Stimulated activated CD4-positive, alpha-beta T cell treated with anti-CD3 and anti-CD28 coated beads, Interleukin-12 subunit alpha, Interleukin-12 subunit beta, amount 100 ng/mL, for 48 hours (primary cell): ENCODE results near the gene CNKSR2.

ENCODE experiments used
- DNase-seq, 3 donors: peaks; one replicate each; pipeline ENCODE4 v3.0.0-alpha.2; 2020; ENCODE audit warnings: low read depth in 2 of 3, low spot score in 1 of 3

CNKSR2 gene

GRCh38 chrX:21662761-21663160, 288.5 kb downstream of the CNKSR2 start:
- DNase-seq = no peak

DNA sequence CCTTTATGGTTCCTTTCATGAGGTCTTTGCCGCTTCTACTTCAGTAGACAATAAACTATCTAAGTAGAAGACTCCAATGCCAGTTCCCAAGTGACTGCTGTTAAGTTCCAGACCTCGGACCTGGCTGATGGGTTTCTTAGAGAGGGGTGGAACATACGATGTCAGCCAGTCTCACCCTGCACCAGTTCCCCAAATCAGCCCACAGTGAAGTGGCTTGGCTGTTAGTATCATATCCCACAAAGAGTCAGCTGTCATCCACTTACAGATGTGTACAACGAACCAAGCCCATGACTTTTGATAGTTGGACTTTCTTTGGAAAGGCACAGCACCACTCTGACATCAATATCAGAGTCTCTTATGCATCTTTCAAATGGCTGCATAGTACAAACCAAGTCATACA, 292.0 kb downstream of the CNKSR2 start:
- no peak for DNase-seq

- DNase-seq = no peak
These were observed 292.5 kb downstream of the CNKSR2 start for GRCh38 chrX:21666679-21667078.

DNA sequence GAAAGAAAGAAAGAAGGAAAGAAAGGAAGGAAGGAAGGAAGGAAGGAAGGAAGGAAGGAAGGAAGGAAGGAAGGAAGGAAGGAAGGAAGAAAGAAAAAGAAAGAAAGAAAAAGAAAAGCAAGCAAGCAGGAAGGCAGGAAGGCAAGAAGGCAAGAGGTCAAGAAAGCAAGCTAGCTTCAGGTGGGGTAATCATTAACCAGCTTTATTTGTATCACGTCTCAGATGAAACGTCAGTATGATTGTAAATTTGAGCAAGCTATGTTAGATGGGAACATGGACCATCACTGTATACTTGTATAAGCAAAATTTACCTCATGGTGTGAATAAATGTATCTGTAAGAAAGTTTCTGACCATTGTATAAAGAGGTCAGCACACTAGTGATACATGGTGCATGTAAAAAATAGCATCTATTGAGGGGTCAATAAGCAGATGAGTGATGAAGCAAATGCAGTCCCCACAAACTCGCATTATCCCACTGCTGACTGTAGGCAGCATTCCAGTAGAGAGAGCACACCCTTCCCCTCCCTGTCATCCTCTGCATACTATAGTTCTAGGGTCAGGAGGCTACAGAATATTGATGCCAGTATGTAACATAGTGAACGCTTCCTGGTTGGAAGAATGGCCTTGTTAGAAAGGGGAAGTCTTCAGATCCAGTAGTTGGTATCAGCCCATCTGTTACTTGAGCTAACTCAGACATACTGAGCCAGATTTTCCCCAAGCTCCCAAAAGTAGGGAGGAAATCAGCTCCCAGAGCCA, 300.4 kb downstream of the CNKSR2 start:
- no peak for DNase-seq

DNA sequence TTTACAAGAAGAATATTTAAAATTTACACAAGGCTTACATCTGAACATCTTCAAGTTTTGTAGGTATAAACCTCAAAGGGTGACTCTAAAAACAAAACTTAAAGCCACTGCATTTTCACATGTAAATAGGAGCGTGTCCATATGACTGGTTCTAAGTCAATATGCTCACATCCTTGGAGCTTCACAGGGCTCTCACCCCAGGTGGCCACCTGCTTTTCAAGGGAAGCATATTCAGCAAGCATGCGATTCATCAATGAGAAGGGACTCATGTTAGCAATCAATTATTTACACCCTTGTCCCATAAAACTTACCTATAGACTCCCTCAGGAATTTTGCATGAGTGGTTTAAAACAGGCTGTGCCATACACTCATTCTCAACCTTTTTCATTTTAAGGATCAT, 301.7 kb downstream of the CNKSR2 start:
- no peak for DNase-seq

GRCh38 chrX:21678048-21678612, 303.9 kb downstream of the CNKSR2 start:
- no peak for DNase-seq

DNA sequence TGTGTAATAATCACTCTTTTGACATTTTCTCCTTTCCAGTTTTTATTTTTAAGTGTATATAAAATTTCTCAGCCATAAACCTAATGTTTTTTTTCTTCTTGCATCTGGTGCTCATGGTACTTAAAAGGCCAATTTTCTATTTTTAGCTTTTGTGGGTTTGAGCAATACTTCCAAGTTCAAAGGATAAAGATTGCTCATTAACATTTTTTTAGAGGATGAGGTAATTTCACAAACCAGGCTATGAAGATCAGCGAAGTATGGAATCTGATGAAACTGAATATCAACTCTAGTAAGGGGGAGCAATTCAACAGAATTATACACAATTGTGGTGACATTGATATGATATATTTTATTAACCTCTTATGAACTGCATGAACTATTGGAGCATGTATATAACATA, 309.7 kb downstream of the CNKSR2 start:
- DNase-seq = no peak

GRCh38 chrX:21691512-21692018, 317.3 kb downstream of the CNKSR2 start:
- DNase-seq = no peak

DNA sequence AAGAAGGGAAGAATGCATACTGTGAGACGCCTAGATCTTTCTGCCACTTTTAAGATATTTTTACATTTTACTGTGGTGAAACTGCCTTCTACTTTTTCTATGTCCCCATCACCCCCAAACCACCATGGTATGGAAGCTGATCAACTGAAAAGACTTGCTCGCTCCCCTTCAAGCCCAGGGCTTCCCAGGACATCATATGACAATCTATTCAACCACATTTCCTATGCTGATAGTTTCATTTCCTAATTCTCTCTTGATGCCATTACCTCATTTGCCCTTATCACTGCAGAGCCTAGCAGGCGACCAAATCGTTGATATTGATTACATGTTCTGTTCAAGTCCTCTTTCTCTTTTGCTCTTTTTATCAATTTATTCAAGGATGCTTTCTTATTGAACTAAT, 324.1 kb downstream of the CNKSR2 start:
- DNase-seq = no peak

GRCh38 chrX:21699136-21699535, 324.9 kb downstream of the CNKSR2 start:
- no peak for DNase-seq

DNA sequence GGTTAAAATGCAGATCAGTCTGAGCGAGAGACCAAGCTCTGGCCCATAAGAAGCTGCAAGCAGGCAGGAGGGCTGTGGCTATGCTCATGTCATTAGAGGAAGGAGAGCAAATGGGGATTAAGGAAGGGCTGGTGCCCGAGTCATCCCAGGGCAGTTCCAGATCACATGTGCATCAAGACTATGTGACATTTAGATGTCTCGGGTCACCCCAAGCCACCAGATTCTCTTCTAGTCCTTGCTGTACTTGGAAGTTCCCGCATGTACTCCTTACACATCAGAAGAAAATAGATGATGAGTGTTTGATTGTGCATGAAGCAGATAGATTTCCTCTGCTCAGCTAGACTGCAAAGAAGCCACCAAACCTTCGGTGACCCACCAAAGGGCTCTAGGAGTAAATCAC, 326.1 kb downstream of the CNKSR2 start:
- DNase-seq = no peak

DNA sequence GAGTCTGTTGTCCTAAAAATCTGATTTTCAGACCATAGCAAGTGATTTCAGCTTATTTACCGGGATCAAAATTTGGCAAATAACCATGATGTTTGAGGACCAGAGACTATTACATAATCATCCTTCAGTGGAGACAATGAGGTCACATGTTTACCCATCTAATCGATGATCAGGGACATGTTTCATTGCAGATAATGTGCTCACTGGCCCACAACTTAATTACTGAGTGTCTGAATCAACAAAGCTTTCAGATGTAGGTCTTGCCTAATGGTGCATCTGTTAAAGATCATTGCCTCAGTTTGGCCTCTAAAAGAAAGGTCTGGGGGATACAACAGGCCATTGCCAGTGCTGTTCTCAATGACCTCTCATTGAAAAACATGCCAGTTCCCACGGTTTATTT, 326.7 kb downstream of the CNKSR2 start:
- no peak for DNase-seq

DNA sequence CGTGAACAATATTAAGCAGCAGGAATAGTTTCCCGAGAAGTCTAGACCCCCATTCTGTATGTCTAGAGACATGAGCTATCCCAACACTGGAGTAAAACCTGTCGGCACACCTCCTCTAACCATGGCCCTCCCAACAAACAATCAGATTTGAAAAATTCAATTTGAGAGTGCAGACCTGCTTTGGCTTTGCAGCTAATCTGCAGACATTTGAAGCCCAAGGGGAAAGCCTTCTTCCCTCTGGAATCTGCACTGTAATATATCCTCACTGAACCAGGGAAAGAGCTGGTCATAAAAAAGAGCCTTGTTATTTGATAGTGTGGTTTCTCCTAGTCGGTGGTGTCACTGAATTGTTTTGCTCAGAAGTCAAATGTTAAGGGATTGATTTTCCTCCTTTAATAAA, 328.5 kb downstream of the CNKSR2 start:
- DNase-seq = no peak
